Gastroesophageal sphincter (tissue), 3 donors: ENCODE results near the gene E2F3.

ENCODE experiments used
- CTCF ChIP-seq, 4 experiments: fragments of 200-600 bp in 2 of 4; fragments of 450-650 bp in 2 of 4; sonication (generic) in 1 of 4; IDR thresholded peaks; one replicate each; pipeline ENCODE4 v1.5.1; 2017 to 2019; ENCODE audit warnings: antibody characterized with exemption in 4 of 4, mild to moderate bottlenecking in 2 of 4, moderate library complexity in 2 of 4
- POLR2A ChIP-seq, 2 donors: fragments of 450-650 bp; IDR thresholded peaks; one replicate each; pipeline ENCODE4 v1.6.1; 2017; ENCODE audit warnings: antibody characterized with exemption in 2 of 2, mild to moderate bottlenecking in 2 of 2, moderate library complexity in 1 of 2

GRCh38 chr6:20498041-20498385, 96.3 kb downstream of the E2F3 start:
- no peak for TF ChIP-seq POLR2A (IDR thresholded peaks at IDR 0.05)
- no peak for TF ChIP-seq CTCF (IDR thresholded peaks at IDR 0.05)
